Liver (tissue), 9 donors: Measurements from ENCODE around the gene ANKRD44. TPM values are rescaled to one million over a fixed set of nuclear protein-coding genes. Genes with fewer than 3 reads are reported as not detected.

ENCODE experiments used
- DNase-seq: peaks from one replicate; pipeline ENCODE4 v3.0.0-alpha.2; 2017; ENCODE audit warnings: low spot score
- H3K27ac ChIP-seq, 2 donors: one replicate each; pipeline ENCODE4 v1.7.0; 2013; ENCODE audit warnings: inconsistent platforms in 2 of 2, low read length in 2 of 2, control low read depth in 1 of 2, low read depth in 1 of 2, mild to moderate bottlenecking in 1 of 2
- H3K27me3 ChIP-seq, 4 donors: one replicate each; pipeline versions ENCODE4 v1.6.1 to v1.7.0; 2013; ENCODE audit warnings: low read length in 3 of 4, inconsistent platforms in 1 of 4, mild to moderate bottlenecking in 1 of 4, moderate library complexity in 1 of 4; ENCODE audit not compliant: control insufficient read depth in 4 of 4, insufficient read depth in 4 of 4
- H3K36me3 ChIP-seq, 4 donors: one replicate each; pipeline versions ENCODE4 v1.6.1 to v1.7.0; 2013; ENCODE audit warnings: low read length in 3 of 4, mild to moderate bottlenecking in 3 of 4, low read depth in 1 of 4, moderate library complexity in 1 of 4; ENCODE audit not compliant: control insufficient read depth in 4 of 4, insufficient read depth in 3 of 4
- H3K4me1 ChIP-seq, 4 donors: one replicate each; pipeline versions ENCODE4 v1.6.1 to v1.7.0; 2013; ENCODE audit warnings: low read length in 3 of 4, mild to moderate bottlenecking in 3 of 4, moderate library complexity in 1 of 4; ENCODE audit not compliant: control insufficient read depth in 4 of 4, insufficient read depth in 4 of 4
- H3K4me3 ChIP-seq, 3 donors: one replicate each; pipeline versions ENCODE4 v1.6.1 to v1.7.0; 2013; ENCODE audit warnings: low read length in 3 of 3, control low read depth in 1 of 3, low read depth in 1 of 3, mild to moderate bottlenecking in 1 of 3
- H3K9ac ChIP-seq, 2 donors: one replicate each; pipeline ENCODE4 v1.7.0; 2013; ENCODE audit warnings: low read length in 2 of 2, mild to moderate bottlenecking in 2 of 2, moderate library complexity in 2 of 2, control low read depth in 1 of 2, low read depth in 1 of 2
- H3K9me3 ChIP-seq, 4 donors: one replicate each; pipeline versions ENCODE4 v1.6.1 to v1.7.0; 2013; ENCODE audit warnings: low read length in 3 of 4; ENCODE audit not compliant: control insufficient read depth in 4 of 4
- EGR1 ChIP-seq, 2 donors: IDR thresholded peaks; 2 replicates each; pipeline ENCODE4 v1.6.1; 2016 to 2018; ENCODE audit warnings: antibody characterized with exemption in 2 of 2, low read depth in 2 of 2
- FOXA1 ChIP-seq: IDR thresholded peaks from 2 replicates; pipeline ENCODE4 v1.6.1; 2016; ENCODE audit warnings: antibody characterized with exemption
- FOXA2 ChIP-seq: IDR thresholded peaks from 2 replicates; pipeline ENCODE4 v1.6.1; 2016; ENCODE audit warnings: antibody characterized with exemption
- GABPA ChIP-seq, 2 donors: IDR thresholded peaks in 1 of 2; conservative IDR thresholded peaks in 1 of 2; 2 replicates each; pipeline ENCODE4 v1.6.1; 2016; ENCODE audit warnings: antibody characterized with exemption in 2 of 2, mild to moderate bottlenecking in 1 of 2, moderate library complexity in 1 of 2
- HNF4A ChIP-seq, 2 donors: conservative IDR thresholded peaks; 2 replicates each; pipeline ENCODE4 v1.6.1; 2016; ENCODE audit warnings: antibody characterized with exemption in 2 of 2, mild to moderate bottlenecking in 2 of 2
- NR2F2 ChIP-seq: IDR thresholded peaks from 2 replicates; pipeline ENCODE4 v1.6.1; 2016; ENCODE audit warnings: antibody characterized with exemption
- RAD21 ChIP-seq, 2 donors: IDR thresholded peaks; 2 replicates each; pipeline ENCODE4 v1.6.1; 2016; ENCODE audit warnings: antibody characterized with exemption in 2 of 2, mild to moderate bottlenecking in 2 of 2
- RXRA ChIP-seq, 2 donors: IDR thresholded peaks; 2 replicates each; pipeline ENCODE4 v1.6.1; 2017 to 2018; ENCODE audit warnings: antibody characterized with exemption in 2 of 2, mild to moderate bottlenecking in 1 of 2
- SP1 ChIP-seq: IDR thresholded peaks from 2 replicates; pipeline ENCODE4 v1.6.1; 2018; ENCODE audit warnings: antibody characterized with exemption, mild to moderate bottlenecking
- TAF1 ChIP-seq: conservative IDR thresholded peaks from 2 replicates; pipeline ENCODE4 v1.6.1; 2016; ENCODE audit warnings: antibody characterized with exemption, mild to moderate bottlenecking
- YY1 ChIP-seq: IDR thresholded peaks from 2 replicates; pipeline ENCODE4 v1.6.1; 2016; ENCODE audit warnings: antibody characterized with exemption, mild to moderate bottlenecking
- WGBS: extraction: QIAGEN DNeasy Blood & Tissue Kit; methylation state at CpG from one replicate; pipeline ENCODE4 v1.1.7; 2013; 5-methylcytosine and 5-hydroxymethylcytosine counted together
- polyA plus RNA-seq, 2 donors: library from polyadenylated mRNA; stranded (reverse) in 1 of 2; unstranded in 1 of 2; fragments of 200-250 nt in 1 of 2; fragments of >200 nt in 1 of 2; fragmentation: Nextera tagmentation in 1 of 2; extraction: Ambion mirVana in 1 of 2; gene quantifications; one replicate each; pipeline versions ENCODE4 v1.2.1 to v1.2.3, GENCODE V29; 2013 to 2015
- total RNA-seq, 2 donors: library from RNA; depleted of rRNA; stranded (reverse); fragments of >200 nt; gene quantifications; one replicate each; pipeline ENCODE4 v1.2.3, GENCODE V29; 2014
- TF ChIP-seq, protein P1 (sequence below): IDR thresholded peaks from 2 replicates; pipeline ENCODE4 v1.6.1; 2016; ENCODE audit warnings: antibody characterized with exemption
- TF ChIP-seq, protein P2 (sequence below): fragments of 150-350 bp; IDR thresholded peaks from 2 replicates; pipeline ENCODE4 v1.5.1; 2017; ENCODE audit warnings: improper control_type of control experiment, low read depth, low read length; ENCODE audit not compliant: missing input control
- TF ChIP-seq, protein P3 (sequence below): IDR thresholded peaks from 2 replicates; pipeline ENCODE4 v1.6.1; 2016; ENCODE audit warnings: antibody characterized with exemption
- TF ChIP-seq, protein P4 (sequence below): IDR thresholded peaks from 2 replicates; pipeline ENCODE4 v1.6.1; 2016; ENCODE audit warnings: antibody characterized with exemption
- donor health status: healthy.
- donor health status: healthy.
- donor health status: healthy.
- donor health status: healthy.
- donor health status: healthy.

The ANKRD44 gene
- total and polyA plus RNA-seq, 4 donors, result 3.8 to 18.2 (median 6.8) TPM

DNA sequence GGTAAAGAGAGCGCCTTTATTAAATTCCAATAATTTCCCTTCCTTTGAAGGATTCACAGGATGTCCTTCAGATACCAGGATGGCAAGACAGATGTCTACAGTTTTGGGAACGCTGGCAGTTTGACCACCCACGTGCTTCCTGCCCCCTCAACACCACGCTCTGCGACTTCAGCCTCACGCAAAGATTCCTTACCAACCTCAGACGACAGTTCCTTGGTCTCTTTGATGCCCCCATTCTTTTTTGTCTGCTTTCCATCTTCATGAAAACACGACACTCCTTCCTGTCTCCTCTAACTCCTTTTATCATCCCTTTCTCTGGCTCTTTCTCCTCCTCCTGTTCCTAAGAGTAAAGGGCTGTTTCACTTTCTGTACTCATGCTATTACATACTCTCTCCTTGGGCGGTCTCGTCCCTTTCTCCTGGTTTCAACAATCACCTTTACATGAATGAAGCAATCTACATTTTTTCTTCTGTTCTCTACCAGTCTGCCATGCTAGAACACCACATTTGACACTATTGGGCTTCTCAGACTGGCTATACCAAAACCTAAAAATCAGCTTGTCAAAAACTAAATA lies 194.2 kb downstream of the ANKRD44 start:
- H3K27ac ChIP-seq, result no peak overlapping the region
- TF ChIP-seq, protein P1, sequence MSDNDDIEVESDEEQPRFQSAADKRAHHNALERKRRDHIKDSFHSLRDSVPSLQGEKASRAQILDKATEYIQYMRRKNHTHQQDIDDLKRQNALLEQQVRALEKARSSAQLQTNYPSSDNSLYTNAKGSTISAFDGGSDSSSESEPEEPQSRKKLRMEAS, result no peak
- TF ChIP-seq NR2F2, result no peak
- no peak for TF ChIP-seq HNF4A (conservative IDR thresholded peaks at IDR 0.05)
- no peak for TF ChIP-seq RXRA (IDR thresholded peaks at IDR 0.05)
- no peak for TF ChIP-seq EGR1 (IDR thresholded peaks at IDR 0.05; ENCODE audit: low read depth in 2 of 2)
- TF ChIP-seq FOXA2, result no peak
- TF ChIP-seq, protein P2, sequence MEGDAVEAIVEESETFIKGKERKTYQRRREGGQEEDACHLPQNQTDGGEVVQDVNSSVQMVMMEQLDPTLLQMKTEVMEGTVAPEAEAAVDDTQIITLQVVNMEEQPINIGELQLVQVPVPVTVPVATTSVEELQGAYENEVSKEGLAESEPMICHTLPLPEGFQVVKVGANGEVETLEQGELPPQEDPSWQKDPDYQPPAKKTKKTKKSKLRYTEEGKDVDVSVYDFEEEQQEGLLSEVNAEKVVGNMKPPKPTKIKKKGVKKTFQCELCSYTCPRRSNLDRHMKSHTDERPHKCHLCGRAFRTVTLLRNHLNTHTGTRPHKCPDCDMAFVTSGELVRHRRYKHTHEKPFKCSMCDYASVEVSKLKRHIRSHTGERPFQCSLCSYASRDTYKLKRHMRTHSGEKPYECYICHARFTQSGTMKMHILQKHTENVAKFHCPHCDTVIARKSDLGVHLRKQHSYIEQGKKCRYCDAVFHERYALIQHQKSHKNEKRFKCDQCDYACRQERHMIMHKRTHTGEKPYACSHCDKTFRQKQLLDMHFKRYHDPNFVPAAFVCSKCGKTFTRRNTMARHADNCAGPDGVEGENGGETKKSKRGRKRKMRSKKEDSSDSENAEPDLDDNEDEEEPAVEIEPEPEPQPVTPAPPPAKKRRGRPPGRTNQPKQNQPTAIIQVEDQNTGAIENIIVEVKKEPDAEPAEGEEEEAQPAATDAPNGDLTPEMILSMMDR, result no peak
- H3K4me3 ChIP-seq, result no peak overlapping the region
- no peaks in the 10 kb centered on the region for H3K9me3 ChIP-seq
- no peaks in the 10 kb centered on the region for H3K4me1 ChIP-seq
- H3K27me3 ChIP-seq, result no peaks in the 10 kb centered on the region
- 87% methylated on average over 10 of the region's 10 CpGs for WGBS
- peaks cover 2 to 7% (median 5%) of the 10 kb centered on the region in 4 donors for H3K36me3 ChIP-seq
- H3K9ac ChIP-seq, result no peak overlapping the region
- no peak for DNase-seq

DNA sequence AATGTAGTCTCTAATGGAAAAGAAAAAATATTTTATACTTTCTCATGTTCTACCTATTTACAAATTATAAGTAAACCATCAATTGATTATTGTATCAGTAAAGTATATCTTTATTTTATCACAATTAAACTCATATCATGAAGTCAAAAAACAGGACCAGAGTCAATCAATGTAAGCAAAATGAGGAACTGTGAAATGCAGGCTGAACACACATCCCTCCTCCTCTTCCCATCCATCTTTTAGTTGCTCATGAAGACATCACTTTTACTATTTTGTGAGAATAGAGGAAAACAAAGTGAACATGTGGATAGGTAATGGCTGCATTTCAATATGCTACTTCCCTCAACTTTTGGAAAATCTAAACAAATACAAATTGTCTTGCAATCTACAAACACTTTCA lies 195.3 kb downstream of the ANKRD44 start:
- no peaks in the 10 kb centered on the region for H3K4me1 ChIP-seq
- TF ChIP-seq GABPA (IDR thresholded peaks at IDR 0.05 in 1 of 2, conservative IDR thresholded peaks at IDR 0.05 in 1 of 2) (no peak), RAD21 (IDR thresholded peaks at IDR 0.05) (no peak), TAF1 (no peak), HNF4A (conservative IDR thresholded peaks at IDR 0.05) (no peak), RXRA (IDR thresholded peaks at IDR 0.05) (no peak), SP1 (no peak), YY1 (no peak), FOXA1 (no peak)
- TF ChIP-seq, protein P2, result no peak
- TF ChIP-seq, protein P3, sequence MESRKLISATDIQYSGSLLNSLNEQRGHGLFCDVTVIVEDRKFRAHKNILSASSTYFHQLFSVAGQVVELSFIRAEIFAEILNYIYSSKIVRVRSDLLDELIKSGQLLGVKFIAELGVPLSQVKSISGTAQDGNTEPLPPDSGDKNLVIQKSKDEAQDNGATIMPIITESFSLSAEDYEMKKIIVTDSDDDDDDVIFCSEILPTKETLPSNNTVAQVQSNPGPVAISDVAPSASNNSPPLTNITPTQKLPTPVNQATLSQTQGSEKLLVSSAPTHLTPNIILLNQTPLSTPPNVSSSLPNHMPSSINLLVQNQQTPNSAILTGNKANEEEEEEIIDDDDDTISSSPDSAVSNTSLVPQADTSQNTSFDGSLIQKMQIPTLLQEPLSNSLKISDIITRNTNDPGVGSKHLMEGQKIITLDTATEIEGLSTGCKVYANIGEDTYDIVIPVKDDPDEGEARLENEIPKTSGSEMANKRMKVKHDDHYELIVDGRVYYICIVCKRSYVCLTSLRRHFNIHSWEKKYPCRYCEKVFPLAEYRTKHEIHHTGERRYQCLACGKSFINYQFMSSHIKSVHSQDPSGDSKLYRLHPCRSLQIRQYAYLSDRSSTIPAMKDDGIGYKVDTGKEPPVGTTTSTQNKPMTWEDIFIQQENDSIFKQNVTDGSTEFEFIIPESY, result no peak
- TF ChIP-seq, protein P4, sequence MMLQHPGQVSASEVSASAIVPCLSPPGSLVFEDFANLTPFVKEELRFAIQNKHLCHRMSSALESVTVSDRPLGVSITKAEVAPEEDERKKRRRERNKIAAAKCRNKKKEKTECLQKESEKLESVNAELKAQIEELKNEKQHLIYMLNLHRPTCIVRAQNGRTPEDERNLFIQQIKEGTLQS, result no peak
- no peak overlapping the region for H3K4me3 ChIP-seq
- H3K27ac ChIP-seq, result no peak overlapping the region
- DNase-seq, result no peak
- H3K9ac ChIP-seq, result no peak overlapping the region
- no peaks in the 10 kb centered on the region for H3K9me3 ChIP-seq
- no peaks in the 10 kb centered on the region for H3K27me3 ChIP-seq
- H3K36me3 ChIP-seq, result peaks cover 0 to 2% (median 2%) of the 10 kb centered on the region in 4 donors
